Prostate gland (tissue), 2 donors: Measurements from ENCODE around the gene FBXL2. TPM values are rescaled to one million over a fixed set of nuclear protein-coding genes. Genes with fewer than 3 reads are reported as not detected.

ENCODE experiments used
- DNase-seq: peaks from one replicate; pipeline ENCODE4 v3.0.0-alpha.2; 2019; ENCODE audit warnings: low spot score
- H3K27ac ChIP-seq, 2 donors: fragments of 200-600 bp; sonication (generic); 2 replicates each; pipeline ENCODE4 v1.5.1; 2017 to 2019
- H3K27me3 ChIP-seq: fragments of 200-600 bp; sonication (generic); replicated peaks from 2 replicates; pipeline ENCODE4 v1.5.1; 2019; ENCODE audit not compliant: insufficient read depth
- H3K36me3 ChIP-seq, 2 donors: fragments of 200-600 bp; sonication (generic); 1 replicate in 1 of 2; 2 replicates in 1 of 2; pipeline versions ENCODE4 v1.5.1 to v1.8.1; 2017 to 2019
- H3K4me1 ChIP-seq: fragments of 200-600 bp; sonication (generic); replicated peaks from 2 replicates; pipeline ENCODE4 v1.5.1; 2019
- H3K4me3 ChIP-seq, 2 donors: fragments of 200-600 bp; sonication (generic); 2 replicates each; pipeline ENCODE4 v1.5.1; 2017 to 2019
- H3K9me3 ChIP-seq: fragments of 200-600 bp; sonication (generic); 2 replicates; pipeline ENCODE4 v1.5.1; 2017
- POLR2A ChIP-seq: fragments of 450-650 bp; IDR thresholded peaks from one replicate; pipeline ENCODE4 v1.6.1; 2016; ENCODE audit warnings: antibody characterized with exemption, mild to moderate bottlenecking
- POLR2AphosphoS5 ChIP-seq: sonication (generic); formaldehyde crosslinking; IDR thresholded peaks from one replicate; pipeline ENCODE4 v1.6.1; 2017; ENCODE audit warnings: antibody characterized with exemption
- WGBS: methylation state at CpG from one replicate; pipeline ENCODE4 v1.1.5; 2018; 5-methylcytosine and 5-hydroxymethylcytosine counted together
- intact Hi-C: fragments of 100-400 bp; cut with DNase I; formaldehyde crosslinking; loops from one replicate; pipeline ENCODE4 v1.14.2; 2022
- total RNA-seq, 2 donors: library from RNA; depleted of rRNA; stranded (reverse); fragments of >200 nt; gene quantifications; one replicate each; pipeline ENCODE4 v1.1.0, GENCODE V29; 2016
- TF ChIP-seq, protein P1 (sequence below), 4 experiments: fragments of 200-600 bp in 2 of 4; fragments of 450-650 bp in 2 of 4; sonication (generic) in 2 of 4; IDR thresholded peaks; 1 replicate in 3 of 4; 2 replicates in 1 of 4; pipeline ENCODE4 v1.5.1; 2016 to 2019; ENCODE audit warnings: antibody characterized with exemption in 4 of 4, mild to moderate bottlenecking in 2 of 4, moderate library complexity in 2 of 4

Gene FBXL2
- total RNA-seq, 2 donors from 2014 or later: 3.7 to 16.6 TPM

DNA sequence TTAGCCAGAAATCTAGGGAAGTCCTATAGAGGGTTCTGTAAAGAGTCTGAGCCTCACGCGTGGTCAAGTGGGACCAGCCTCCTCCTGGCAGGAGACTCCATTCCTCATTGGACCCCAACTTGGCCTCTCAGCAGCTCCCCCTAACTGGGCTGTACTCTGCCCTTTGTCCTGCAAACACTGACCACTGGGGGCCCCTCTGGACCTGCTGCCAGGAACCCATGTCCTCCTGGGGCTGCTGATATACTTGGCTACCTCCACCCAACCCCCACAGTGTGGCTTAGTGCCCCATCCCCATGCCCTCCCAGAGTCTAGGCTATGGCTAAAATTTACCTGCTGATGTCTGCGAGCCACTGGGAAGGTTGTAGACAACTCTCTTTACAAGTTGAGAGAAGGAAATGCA is 100.2 kb downstream of the FBXL2 start:
- Histone ChIP-seq H3K36me3 (no peaks in the 10 kb centered on the region), H3K4me3 (no peak overlapping the region), H3K27ac (no peak overlapping the region), H3K4me1 (no peaks in the 10 kb centered on the region), H3K9me3 (no peaks in the 10 kb centered on the region), H3K27me3 (no peaks in the 10 kb centered on the region)
- intact Hi-C loops: no loop called here
- 92% methylated on average over 3 of the region's 3 CpGs for WGBS
- TF ChIP-seq POLR2A (no peak), POLR2AphosphoS5 (no peak)
- TF ChIP-seq, protein P1, sequence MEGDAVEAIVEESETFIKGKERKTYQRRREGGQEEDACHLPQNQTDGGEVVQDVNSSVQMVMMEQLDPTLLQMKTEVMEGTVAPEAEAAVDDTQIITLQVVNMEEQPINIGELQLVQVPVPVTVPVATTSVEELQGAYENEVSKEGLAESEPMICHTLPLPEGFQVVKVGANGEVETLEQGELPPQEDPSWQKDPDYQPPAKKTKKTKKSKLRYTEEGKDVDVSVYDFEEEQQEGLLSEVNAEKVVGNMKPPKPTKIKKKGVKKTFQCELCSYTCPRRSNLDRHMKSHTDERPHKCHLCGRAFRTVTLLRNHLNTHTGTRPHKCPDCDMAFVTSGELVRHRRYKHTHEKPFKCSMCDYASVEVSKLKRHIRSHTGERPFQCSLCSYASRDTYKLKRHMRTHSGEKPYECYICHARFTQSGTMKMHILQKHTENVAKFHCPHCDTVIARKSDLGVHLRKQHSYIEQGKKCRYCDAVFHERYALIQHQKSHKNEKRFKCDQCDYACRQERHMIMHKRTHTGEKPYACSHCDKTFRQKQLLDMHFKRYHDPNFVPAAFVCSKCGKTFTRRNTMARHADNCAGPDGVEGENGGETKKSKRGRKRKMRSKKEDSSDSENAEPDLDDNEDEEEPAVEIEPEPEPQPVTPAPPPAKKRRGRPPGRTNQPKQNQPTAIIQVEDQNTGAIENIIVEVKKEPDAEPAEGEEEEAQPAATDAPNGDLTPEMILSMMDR (IDR thresholded peaks at IDR 0.05): no peak
- no peak for DNase-seq

DNA sequence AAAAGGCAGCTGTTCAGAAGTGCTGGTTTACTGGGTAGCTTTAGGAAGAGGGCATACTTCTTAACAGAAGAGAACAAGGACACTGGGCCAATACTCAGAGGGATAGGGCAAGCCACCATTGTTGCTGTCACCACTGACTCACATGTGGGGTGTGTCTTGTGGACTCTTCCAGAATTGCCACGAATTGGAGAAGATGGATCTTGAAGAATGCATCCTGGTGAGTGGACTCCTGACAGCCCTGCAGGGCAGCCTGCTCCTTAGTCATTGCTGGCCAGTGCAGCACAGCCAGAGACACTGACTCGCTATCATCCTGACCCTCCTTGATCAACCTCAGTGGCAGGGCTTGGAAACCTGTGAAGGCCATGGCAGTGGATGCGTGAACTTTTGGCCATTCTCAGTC is 100.7 kb downstream of the FBXL2 start:
- 98% methylated on average over 3 of the region's 3 CpGs for WGBS
- no peak overlapping the region for H3K4me3 ChIP-seq
- no peaks in the 10 kb centered on the region for H3K9me3 ChIP-seq
- H3K4me1 ChIP-seq: no peaks in the 10 kb centered on the region
- no peak for DNase-seq
- no peaks in the 10 kb centered on the region for H3K27me3 ChIP-seq
- TF ChIP-seq, protein P1 (IDR thresholded peaks at IDR 0.05): no peak
- TF ChIP-seq POLR2A: no peak
- TF ChIP-seq POLR2AphosphoS5: no peak
- no peaks in the 10 kb centered on the region for H3K36me3 ChIP-seq
- intact Hi-C loops: no loop called here
- no peak overlapping the region for H3K27ac ChIP-seq

DNA sequence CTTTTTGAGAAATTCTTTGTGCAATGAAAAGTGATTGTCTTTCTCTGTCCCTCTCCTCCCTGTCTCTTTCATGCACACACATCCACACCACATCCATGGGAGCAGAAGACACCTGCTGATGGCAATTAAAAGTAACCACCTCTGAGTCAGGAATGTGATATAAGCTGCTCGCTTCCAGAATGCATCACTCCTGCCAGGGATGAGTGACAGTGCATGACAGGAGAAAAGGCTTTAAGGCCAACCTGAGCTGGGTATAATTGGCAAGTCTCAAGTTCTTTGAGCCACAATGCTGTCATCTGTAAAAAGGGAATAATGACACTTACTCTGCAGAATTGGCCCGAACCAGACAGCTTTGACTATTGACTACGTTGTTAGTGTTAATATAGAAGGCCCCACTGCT is 103.4 kb downstream of the FBXL2 start:
- H3K9me3 ChIP-seq: no peaks in the 10 kb centered on the region
- intact Hi-C loops: no loop called here
- DNase-seq: no peak
- no peaks in the 10 kb centered on the region for H3K4me1 ChIP-seq
- H3K27me3 ChIP-seq: no peaks in the 10 kb centered on the region
- no peak overlapping the region for H3K27ac ChIP-seq
- WGBS: 85% methylated on average over 3 of the region's 3 CpGs
- TF ChIP-seq, protein P1 (IDR thresholded peaks at IDR 0.05): no peak
- TF ChIP-seq POLR2A: no peak
- TF ChIP-seq POLR2AphosphoS5: no peak
- H3K36me3 ChIP-seq: no peaks in the 10 kb centered on the region
- no peak overlapping the region for H3K4me3 ChIP-seq

DNA sequence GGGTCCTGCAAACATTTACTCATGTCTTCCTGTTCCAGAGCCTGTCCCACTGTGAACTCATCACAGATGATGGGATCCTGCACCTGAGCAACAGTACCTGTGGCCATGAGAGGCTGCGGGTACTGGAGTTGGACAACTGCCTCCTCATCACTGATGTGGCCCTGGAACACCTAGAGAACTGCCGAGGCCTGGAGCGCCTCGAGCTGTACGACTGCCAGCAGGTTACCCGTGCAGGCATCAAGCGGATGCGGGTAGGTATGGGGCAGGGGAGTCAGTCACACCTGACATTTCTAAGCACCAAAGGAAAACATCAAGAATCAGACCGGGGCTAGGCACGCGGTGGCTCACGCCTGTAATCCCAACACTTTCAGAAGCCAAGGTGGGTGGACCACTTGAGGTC is 106.7 kb downstream of the FBXL2 start:
- no peaks in the 10 kb centered on the region for H3K4me1 ChIP-seq
- H3K4me3 ChIP-seq: no peak overlapping the region
- H3K27ac ChIP-seq: no peak overlapping the region
- no peak for DNase-seq
- H3K36me3 ChIP-seq: no peaks in the 10 kb centered on the region
- TF ChIP-seq, protein P1 (IDR thresholded peaks at IDR 0.05): no peak
- TF ChIP-seq POLR2AphosphoS5: no peak
- no peak for TF ChIP-seq POLR2A
- WGBS: 97% methylated on average over 12 of the region's 12 CpGs
- no peaks in the 10 kb centered on the region for H3K9me3 ChIP-seq
- no peaks in the 10 kb centered on the region for H3K27me3 ChIP-seq
- intact Hi-C loops: no loop called here

DNA sequence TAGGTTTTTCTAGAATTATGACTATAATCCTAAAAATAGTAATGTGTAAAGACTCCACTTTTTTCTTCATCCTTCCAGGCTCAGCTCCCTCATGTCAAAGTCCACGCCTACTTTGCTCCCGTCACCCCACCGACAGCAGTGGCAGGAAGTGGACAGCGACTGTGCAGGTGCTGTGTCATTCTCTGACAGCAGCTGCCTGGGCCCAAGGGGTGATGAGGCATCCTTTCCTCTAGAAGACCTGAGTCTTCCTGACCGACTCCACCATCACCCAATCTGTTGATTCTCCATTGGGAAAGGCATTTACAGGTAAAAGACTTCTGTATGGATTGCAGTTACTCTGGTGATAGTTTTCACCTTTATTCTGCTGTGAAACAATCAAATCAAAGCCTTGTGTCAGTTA is 108.2 kb downstream of the FBXL2 start:
- Histone ChIP-seq H3K4me1 (no peaks in the 10 kb centered on the region), H3K27me3 (no peaks in the 10 kb centered on the region), H3K9me3 (no peaks in the 10 kb centered on the region), H3K27ac (no peak overlapping the region), H3K4me3 (no peak overlapping the region), H3K36me3 (no peaks in the 10 kb centered on the region)
- WGBS: 84% methylated on average over 5 of the region's 5 CpGs
- intact Hi-C loops: no loop called here
- no peak for TF ChIP-seq POLR2A
- no peak for TF ChIP-seq POLR2AphosphoS5
- TF ChIP-seq, protein P1 (IDR thresholded peaks at IDR 0.05): no peak
- no peak for DNase-seq
